GM18502 (cell line): ENCODE data around the gene NUDT14.

Source experiments
- ATAC-seq: cut with Tn5 transposase; IDR thresholded peaks from one replicate; pipeline ENCODE4 v1.9.1; 2021; ENCODE audit warnings: mild to moderate bottlenecking; ENCODE audit not compliant: unreplicated experiment, poor library complexity

NUDT14 gene

GRCh38 chr14:105180592-105181548 lies at the start of gene NUDT14:
Gene NUDT14 (minus strand): TSS chr14:105181312. CDS start chr14:105181209, 103 bp downstream.
- peak; percentile 73 for ATAC-seq

- ATAC-seq, result no peak
Observed at GRCh38 chr14:105229099-105229655, 48.1 kb upstream of the NUDT14 start.

- ATAC-seq, result no peak
Observed at GRCh38 chr14:105228562-105228961, 47.5 kb upstream of the NUDT14 start.

GRCh38 chr14:105227346-105227745 lies 46.2 kb upstream of the NUDT14 start:
- no peak for ATAC-seq

- ATAC-seq, result no peak
Observed at GRCh38 chr14:105226198-105226597, 45.1 kb upstream of the NUDT14 start.

- no peak for ATAC-seq
Observed at GRCh38 chr14:105224845-105225570, 43.9 kb upstream of the NUDT14 start.

GRCh38 chr14:105223770-105224544 lies 42.8 kb upstream of the NUDT14 start:
- no peak for ATAC-seq

GRCh38 chr14:105223260-105223659 lies 42.1 kb upstream of the NUDT14 start:
- ATAC-seq, result no peak

- no peak for ATAC-seq
Observed at GRCh38 chr14:105221598-105222178, 40.6 kb upstream of the NUDT14 start.

- ATAC-seq, result no peak
Observed at GRCh38 chr14:105220699-105221597, 39.8 kb upstream of the NUDT14 start.

- ATAC-seq, result no peak
Observed at GRCh38 chr14:105219753-105220152, 38.6 kb upstream of the NUDT14 start.

GRCh38 chr14:105219043-105219612 lies 38.0 kb upstream of the NUDT14 start:
- ATAC-seq, result no peak

GRCh38 chr14:105218611-105219010 lies 37.5 kb upstream of the NUDT14 start:
- no peak for ATAC-seq

- ATAC-seq, result no peak
Observed at GRCh38 chr14:105217774-105218173, 36.7 kb upstream of the NUDT14 start.

- no peak for ATAC-seq
Observed at GRCh38 chr14:105216490-105217247, 35.6 kb upstream of the NUDT14 start.

- no peak for ATAC-seq
Observed at GRCh38 chr14:105215602-105216001, 34.5 kb upstream of the NUDT14 start.

GRCh38 chr14:105214324-105214915 lies 33.3 kb upstream of the NUDT14 start:
- ATAC-seq, result no peak
